ENCODE measurements around the gene CACNG6.
A peak's percentile ranks its signal among the peaks of the same experiment; 100 is the strongest.

CACNG6 gene

DNA sequence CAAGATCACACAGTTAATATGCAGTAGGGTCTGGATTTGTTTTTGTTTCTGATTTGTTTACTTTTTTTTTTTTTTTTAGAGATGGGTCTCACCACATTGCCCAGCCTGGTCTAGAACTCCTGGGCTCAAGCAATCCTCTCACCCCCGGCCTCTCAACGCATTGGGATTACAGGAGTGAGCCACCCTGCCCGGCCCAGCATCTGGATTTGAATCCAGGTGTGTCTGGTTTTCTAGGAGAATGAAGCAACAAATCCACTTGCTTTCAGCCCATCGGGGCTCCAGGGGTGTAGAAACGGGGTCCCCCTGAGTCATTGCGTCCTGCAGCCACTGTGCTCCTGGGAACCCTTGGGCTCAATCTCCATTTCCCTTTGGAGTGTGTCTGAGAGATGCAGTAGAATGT lies 22.1 kb upstream of the CACNG6 start:
- no peak for DNase-seq

DNA sequence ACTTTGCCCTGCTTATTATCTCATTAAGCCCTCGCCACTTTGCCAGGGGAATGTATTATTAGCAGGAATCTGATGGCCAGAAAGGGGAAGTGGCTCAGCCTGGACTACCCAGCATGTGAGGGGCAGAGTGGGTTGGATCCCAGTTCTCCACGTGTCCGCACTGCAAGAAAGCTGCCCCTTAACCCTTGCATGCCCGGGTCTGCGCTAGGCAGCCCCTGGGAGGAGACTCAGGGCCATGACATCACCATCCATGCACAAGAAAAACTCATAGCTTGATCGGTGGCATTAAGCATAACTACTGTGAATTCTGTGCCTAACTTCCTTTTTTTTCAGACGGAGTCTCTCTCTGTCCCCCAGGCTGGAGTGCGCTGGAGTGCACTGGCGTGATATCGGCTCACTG lies 19.8 kb upstream of the CACNG6 start:
- DNase-seq: peak; percentile 81 to 90 (median 88)

DNA sequence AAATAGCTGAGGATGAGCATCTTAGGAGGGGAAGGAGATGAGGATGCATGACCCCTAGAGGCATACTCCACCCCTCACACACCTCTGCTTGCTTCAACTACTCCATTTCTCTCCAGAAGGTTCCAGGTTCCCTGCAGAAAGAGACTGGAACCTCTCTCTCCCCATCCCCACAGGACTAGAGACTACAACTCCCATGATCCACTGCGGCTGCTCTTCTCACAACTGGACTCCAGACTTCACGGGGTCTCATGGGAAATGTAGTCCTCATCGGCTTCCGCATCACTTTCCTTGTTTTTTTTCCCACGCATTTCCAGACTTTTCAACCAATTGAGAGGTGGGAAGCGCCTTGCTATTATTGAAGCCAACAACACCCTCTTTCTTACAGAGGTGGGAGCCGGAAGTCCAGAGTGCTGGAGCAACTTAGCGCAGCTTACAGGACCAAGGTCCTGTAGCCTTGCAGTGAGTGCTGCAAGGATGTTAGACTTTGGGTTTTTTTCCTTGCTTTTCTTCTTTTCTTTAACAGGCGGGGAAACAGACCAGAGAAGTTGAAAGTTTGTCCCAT lies 13.9 kb upstream of the CACNG6 start:
- DNase-seq: peak; percentile 83 to 89 (median 84)

DNA sequence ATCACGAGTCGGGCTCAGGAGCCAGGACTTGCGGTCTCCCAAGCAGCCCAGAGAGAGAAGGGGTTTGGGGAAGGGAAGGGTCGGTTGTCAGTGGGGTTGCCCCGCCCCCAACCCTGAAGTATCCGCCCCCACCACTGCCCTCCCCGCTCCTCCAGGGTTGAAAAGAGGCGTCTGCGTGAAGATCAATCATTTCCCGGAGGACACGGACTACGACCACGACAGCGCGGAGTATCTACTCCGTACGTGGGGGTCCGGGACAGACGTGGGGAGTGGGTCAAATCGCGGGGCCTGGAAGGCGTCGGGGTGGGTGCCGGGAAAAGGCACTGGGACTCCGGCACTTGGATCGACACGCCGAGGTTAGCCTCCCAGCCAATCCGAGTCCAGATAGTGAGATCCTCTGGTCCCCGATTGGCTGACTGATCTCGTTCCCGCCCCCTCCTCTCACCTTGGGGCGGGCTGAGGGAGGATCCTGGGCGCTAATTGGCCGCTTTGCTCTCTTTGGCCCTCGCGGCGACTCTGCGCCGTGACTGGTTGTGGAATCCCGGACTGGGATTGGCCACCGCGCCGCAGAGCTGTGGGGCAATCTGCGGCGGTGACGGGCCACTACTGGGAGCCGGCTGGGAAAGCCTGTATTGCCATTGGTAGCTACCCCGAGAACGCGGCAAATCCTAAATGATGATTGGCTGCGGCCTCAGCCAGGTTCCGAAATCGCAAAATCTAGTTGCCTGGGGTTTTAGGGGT lies 13.3 kb upstream of the CACNG6 start:
- peak; percentile 49 to 72 (median 60) for DNase-seq

DNA sequence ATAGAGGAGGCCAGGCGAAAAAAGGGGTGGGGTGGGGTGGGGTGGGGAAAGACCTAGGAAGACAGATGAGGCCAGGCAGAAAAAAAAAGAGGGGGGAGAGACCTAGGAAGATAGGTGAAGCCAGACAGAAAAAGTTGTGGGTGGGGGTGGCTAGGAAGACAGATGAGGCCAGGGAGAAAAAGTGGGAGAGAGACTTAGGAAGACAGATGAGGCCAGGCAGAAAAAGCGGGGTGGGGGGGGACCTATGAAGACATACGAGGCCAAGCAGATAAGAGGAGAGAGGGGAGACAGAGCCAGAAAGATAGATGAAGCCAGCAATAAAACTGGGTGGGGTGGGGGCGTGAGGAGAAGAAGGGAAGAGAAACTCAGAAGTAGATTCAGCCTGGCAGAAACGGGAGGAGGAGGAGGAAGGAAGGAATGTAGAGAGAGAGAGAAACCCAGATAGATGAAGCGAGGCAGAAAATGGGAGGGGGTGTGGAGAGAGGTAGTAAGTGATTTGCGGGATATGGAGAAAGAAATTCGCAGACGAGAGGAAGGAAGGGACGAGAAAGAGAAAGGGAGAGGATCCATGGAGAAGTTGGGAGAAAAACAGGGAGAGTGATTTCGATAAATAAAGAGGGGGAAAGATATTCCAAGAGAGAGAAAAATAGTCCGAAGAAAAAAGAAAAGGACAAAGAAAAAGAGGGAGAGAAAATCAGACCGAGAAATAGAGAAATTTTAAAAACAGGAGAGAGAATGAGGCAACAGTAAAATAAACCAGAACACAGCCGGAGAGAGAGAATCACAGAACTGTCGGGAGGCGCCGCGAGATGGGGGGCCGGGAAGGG lies 12.2 kb upstream of the CACNG6 start:
- DNase-seq: no peak

DNA sequence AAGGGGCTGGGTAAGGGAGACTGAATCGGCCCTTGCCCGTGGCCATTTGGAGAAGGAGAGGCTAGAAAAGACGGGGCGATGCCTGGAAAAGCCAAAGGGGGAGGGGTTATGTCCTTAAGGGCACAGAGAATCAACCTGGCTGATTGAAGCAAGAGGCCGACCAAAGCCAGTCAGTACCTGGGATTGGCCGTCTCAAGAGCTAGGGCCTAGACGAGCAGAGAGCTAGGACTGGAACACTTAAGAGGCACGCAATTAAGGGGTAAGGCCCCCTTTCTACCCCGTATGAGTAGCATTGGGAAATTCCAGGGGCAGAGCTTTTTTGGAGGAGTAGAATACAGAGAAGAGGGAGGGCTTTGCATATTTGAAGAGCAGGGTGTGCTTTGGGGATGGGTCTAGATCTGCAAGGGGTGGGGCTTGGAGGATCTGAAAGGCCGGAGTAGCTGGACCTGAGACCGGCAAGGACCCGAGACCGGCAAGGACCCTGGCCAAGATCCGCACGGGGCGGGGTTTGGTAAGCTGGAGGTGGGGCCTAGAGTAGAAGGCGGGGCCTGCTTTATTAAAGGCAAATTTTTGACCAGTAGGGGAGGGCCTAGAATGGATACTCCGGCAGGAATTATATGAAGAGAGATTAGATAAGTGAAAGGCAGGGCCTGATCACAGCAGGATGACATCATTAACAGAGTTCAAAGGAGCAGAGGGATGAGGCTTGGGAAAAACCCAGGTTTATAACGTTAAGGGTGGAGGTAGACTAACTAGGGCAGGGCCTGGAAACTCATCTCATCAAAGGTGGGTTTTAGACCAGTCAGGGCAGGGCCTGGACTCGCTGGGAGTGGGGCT lies 10.7 kb upstream of the CACNG6 start:
- no peak for DNase-seq

DNA sequence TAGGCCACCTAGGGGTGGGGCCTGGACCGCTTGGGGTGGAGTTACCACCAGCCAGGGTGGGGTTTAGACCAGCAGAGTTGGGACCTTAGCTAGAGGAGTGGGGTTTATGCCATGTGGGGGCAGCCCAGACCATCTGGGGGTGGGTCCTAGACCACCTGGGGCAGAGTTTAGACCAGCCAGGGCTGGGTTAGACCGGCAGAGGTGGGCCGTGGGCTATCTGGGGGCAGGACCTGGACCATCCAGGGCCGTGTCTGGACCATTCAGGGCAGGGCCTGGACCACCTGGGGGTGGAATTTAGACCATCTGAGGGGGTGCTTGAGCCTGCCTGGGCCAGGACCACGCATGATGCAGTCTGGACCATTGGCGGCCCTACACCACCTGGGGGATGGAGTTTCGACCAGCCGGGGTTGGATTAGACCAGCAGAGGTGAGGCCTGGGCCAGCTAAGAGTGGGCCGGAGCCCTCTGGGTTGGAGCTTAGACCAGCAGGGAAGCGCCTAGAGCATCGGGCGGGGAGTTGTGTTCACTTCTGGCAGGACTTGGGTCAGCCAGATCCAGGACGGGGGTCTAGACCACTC lies 10.0 kb upstream of the CACNG6 start:
- DNase-seq: no peak

DNA sequence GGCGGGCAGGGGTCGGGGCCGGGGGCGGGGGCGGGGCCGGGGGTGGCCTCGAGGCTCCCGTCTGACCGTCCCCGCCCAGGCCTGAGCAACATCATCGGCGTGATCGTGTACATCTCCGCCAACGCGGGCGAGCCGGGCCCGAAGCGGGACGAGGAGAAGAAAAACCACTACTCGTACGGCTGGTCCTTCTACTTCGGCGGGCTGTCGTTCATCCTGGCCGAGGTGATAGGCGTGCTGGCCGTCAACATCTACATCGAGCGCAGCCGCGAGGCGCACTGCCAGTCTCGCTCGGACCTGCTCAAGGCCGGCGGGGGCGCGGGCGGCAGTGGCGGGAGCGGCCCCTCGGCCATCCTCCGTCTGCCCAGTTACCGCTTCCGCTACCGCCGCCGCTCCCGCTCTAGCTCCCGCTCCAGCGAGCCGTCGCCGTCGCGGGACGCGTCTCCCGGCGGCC lies 9.4 kb upstream of the CACNG6 start:
- DNase-seq: peak in 3 of 4 experiments; percentile 26 to 45 (median 43)

DNA sequence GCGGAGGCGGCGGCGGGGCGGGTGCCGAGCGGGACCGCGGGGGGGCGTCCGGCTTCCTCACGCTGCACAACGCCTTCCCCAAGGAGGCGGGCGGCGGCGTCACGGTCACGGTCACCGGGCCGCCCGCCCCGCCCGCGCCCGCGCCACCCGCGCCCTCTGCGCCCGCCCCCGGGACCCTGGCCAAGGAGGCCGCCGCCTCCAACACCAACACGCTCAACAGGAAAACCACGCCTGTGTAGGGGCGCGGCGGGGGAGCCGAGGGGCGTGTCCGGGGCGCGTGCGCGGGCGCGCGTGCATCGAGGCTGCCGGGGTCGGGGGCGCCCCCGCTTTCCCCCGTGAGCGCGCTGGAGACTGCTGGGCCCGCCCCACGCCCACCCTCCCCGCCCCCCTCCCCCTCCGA lies 8.8 kb upstream of the CACNG6 start:
- peak in 2 of 4 experiments; percentile 27 to 31 for DNase-seq

DNA sequence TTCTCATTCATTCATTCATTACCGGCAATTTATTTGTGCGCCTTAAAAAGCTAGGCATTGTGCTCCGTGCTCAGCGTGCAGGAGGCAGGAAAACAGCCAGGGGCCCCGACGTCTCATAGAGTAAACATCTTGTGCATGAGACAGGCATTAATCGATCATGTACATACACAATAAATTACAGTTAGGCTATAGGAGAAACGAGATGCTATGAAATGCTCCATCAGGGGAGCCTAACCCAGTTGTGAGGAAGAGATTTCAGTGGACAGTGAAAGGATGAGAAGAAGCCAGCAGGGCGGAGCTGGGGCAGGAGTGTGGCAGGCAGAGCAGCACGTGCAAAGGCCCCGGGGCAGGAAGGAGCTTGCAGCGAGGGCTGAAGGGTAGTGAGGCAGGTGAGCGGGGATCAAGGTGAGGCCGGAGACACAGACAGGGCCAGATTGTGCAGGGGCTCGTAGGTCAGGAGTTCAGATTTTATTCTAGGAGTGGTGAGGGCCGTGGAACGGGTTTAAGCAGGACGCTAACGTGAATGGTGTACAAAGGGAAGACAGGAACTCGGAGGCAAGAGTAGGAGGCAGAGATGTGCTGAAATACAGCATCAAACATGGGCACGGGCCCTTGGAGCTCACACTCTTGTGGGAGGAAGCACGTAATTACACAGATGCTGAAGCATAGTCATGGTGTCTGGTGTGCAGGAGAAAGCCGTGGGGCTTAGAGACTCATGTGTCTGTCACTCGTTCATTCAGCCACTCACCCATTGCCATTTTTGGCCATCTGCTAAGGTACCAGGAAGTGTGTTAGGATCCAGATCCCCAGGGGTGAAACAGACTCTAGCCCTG lies 7.8 kb upstream of the CACNG6 start:
- DNase-seq: no peak

DNA sequence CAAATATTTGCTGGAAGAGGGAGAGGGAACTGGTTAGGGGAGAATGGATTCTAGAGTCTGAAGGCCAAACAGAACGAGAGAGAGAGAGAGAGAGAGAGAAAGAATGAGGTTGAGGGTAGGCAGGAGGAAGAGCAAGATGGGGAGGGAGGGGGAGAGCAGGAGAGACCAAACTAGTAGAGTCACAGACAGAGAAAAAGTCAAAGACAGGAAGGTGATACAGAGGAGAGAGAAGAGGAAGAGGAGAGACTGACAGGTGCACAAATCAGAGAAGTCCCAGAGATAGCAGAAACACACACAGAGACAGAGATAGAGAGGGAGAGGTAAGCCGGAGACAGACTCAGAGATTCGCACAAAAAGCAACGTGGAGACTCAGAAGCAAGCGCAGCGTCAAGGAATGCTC lies 5.6 kb upstream of the CACNG6 start:
- no peak for DNase-seq

DNA sequence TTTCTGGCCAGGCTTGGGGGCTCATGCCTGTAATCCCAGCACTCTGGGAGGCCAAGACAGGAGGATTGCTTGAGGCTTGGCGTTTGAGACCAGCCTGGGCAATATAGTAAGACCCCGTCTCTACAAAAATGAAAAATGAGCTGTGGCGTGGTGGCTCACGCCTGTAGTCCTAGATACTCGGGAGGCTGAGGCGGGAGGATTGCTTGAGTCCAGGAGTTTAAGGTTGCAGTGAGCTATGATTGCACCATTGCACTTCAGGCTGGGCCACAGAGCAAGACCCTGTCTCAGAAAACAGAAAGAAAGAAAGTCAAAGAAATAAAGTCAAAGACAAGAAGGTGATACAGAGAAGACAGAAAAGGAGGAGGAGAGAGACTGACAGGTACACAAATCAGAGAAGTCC lies 2.5 kb upstream of the CACNG6 start:
- no peak for DNase-seq

DNA sequence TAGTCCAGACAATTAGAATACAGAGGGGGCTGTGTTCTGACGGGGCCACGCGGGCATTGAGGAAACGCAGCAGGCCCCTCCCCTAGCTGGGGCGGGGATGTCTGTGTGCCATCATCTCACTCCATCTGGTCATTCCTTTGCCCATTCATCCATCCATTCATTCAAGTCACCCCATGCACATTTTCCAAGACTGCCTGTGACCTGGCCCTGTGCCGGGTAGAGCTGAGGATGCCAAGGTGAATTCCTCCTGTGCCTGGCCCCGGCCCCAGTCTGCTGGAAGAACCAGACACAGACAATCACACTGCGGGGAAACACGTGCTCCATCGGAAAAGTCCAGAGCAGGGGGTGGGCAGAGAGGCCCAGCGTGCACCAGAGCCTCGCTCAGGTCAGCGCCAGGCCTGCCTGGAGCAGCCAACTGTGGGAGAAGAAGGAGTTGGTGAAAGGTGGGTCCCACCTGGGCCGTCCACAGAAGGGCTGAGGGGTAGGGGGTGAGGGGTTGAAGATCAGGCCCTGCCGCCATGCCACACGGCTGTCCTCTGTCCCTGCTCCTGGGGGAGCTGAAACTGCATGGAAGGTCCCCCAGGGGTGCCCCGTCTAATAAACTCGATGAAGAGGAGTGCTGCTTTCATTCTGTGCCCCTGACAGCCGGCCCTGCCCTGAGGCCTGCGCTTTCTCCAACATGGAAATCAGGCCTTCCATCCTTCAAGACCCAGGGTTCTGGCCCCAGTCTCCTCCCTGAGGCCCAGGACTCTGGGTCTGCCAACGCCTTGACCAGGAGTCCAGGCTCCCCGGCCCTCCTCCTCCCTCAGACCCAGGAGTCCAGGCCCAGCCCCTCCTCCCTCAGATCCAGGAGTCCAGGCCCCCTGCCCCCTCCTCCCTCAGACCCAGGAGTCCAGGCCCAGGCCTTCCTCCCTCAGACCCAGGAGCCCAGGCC lies 1.6 kb upstream of the CACNG6 start:
- DNase-seq: no peak

DNA sequence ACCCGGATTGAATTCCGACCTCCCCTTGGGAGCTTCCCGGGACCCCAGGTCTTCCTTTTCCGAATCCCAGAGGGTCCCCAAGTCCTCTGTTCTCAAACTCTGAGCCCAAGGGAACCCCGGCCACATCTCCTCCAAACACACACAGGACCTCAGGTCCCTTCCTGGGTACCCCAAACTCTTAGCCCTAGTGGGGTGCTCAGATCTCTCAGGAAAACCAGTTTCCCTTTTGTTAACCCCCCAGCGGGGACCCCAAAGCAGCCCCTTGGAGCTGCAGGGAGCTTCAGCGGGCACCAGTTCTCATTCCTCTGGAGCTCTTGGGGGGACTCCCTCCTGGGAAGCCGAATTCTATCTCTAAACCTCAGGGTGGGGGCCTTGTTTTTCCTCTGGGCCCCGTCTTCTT lies 774 bp downstream of the CACNG6 start:
- DNase-seq: no peak

DNA sequence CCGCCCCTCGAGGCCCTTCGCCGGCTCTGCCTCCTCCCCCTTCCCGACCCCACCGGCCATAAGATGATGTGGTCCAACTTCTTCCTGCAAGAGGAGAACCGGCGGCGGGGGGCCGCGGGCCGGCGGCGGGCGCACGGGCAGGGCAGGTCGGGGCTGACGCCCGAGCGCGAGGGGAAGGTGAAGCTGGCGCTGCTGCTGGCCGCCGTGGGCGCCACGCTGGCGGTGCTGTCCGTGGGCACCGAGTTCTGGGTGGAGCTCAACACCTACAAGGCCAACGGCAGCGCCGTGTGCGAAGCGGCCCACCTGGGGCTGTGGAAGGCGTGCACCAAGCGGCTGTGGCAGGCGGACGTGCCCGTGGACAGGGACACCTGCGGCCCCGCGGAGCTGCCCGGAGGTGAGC lies 1.4 kb downstream of the CACNG6 start:
- DNase-seq: no peak

DNA sequence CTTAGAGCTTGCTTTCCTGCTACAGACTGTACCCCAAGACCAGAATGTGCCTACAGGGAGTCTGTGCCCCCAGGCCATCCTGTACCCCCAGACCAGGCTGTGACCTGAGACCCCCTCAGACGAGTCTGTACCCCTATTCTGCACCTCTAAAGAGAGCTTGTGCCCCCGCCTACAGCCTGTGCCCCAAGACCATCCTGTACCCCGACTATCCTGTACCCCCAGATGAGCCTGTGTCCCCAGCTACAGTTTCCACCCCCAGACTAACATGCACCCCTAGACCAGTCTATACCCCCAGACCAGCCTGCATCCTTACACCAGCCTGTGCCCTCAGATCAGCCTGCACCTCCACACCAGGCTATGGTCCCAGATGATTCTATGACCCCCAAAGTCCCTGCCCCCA lies 2.0 kb downstream of the CACNG6 start:
- no peak for DNase-seq

DNA sequence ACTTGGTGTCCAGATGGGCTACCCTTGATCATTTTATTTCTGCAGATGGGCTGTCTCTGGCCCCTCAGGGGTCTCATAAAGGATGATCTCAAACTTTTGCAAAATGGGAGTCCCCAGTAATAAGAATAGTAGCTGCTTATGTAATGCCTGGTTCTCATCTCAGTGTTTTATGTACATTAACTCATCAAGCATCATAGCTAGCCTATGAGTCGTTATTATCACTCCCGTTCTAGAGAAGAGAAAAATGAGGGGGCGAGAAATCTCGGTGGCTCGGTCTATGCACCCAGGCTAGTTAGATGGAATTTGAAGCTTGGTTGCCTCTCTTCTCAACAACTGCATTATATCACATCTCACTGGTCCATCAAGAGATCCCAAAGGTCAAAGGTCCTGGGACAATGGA lies 3.4 kb downstream of the CACNG6 start:
- no peak for DNase-seq

DNA sequence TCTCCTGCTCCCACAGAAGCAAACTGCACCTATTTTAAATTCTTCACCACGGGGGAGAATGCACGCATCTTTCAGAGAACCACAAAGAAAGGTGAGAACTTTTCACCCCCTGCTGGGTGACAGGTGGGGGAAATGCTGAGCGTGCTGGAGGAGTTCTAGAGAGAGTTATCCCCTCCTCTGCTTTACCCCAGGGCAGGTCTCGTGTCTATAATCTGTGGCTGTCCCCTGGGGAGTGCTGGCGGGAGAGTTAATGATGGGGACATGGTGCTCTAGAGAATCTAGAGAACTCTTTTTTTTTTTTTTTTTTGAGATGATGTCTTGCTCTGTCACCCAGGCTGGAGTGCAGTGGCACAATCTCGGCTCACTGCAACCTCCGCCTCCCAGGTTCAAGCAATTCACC lies 6.8 kb downstream of the CACNG6 start:
- no peak for DNase-seq

DNA sequence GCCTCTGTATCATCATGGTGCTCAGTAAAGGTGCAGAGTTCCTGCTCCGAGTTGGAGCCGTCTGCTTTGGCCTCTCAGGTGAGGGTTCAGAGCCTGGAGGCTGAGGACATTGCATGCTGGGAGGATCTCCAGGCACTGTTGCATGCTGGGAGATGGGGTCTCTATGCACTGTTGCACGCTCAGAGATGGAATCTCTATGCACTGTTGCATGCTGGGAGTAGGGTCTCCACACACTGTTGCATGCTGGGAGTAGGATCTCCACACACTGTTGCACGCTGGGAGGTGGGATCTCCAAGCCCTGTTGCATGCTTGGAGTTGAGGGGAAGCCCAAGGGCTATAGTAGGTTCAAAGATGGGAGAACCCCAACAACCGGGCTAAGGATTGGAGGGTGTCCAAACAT lies 8.3 kb downstream of the CACNG6 start:
- no peak for DNase-seq

DNA sequence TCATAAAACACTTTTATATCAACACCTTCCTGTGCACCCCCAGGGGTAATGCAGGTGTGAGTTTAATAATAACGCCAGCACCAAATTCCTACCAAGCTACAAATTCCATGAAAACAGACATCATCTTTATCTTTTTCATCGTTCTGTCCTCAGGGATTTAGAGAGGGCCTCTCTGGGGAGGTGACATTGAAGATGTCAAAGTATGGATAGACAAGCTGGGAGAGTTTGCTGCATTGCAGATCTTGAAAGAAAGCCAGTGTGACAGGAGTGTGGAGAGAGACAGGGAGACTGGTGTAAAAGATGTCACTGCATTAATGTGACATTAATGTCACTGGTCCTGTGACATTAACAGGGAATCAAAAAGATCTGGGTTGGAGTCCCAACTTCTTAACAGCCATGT lies 10.1 kb downstream of the CACNG6 start:
- DNase-seq: no peak
